T1000 (cell line): Measurements from ENCODE around the gene MAB21L1.

Source experiments
- DNase-seq: peaks from one replicate; lab custom pipeline; 2025; ENCODE audit warnings: mixed read lengths; lab: John Stamatoyannopoulos, UW

The MAB21L1 gene

GRCh38 chr13:35479706-35480105, 3.2 kb upstream of the MAB21L1 start:
- DNase-seq = no peak

GRCh38 chr13:35479038-35479492, 2.6 kb upstream of the MAB21L1 start:
- DNase-seq = no peak

- DNase-seq = no peak
Observed at GRCh38 chr13:35478271-35479037, 2.0 kb upstream of the MAB21L1 start.

- DNase-seq = no peak
Observed at GRCh38 chr13:35477386-35477946, 977 bp upstream of the MAB21L1 start.

GRCh38 chr13:35475212-35475959, 1.1 kb downstream of the MAB21L1 start:
- DNase-seq = no peak

GRCh38 chr13:35474496-35475211, 1.8 kb downstream of the MAB21L1 start:
- no peak for DNase-seq

- DNase-seq = no peak
Observed at GRCh38 chr13:35473802-35474201, 2.7 kb downstream of the MAB21L1 start.

- DNase-seq = no peak
Observed at GRCh38 chr13:35473206-35473775, 3.2 kb downstream of the MAB21L1 start.

GRCh38 chr13:35472323-35472881, 4.1 kb downstream of the MAB21L1 start:
- DNase-seq = no peak

- no peak for DNase-seq
Observed at GRCh38 chr13:35471706-35472322, 4.7 kb downstream of the MAB21L1 start.

GRCh38 chr13:35470671-35471661, 5.5 kb downstream of the MAB21L1 start:
- no peak for DNase-seq

- no peak for DNase-seq
Observed at GRCh38 chr13:35469806-35470525, 6.5 kb downstream of the MAB21L1 start.

GRCh38 chr13:35468195-35468594, 8.3 kb downstream of the MAB21L1 start:
- DNase-seq = no peak

- DNase-seq = no peak
Observed at GRCh38 chr13:35465371-35465770, 11.1 kb downstream of the MAB21L1 start.

- no peak for DNase-seq
Observed at GRCh38 chr13:35460061-35460460, 16.4 kb downstream of the MAB21L1 start.

- no peak for DNase-seq
Observed at GRCh38 chr13:35457258-35457657, 19.2 kb downstream of the MAB21L1 start.

GRCh38 chr13:35455022-35455421, 21.5 kb downstream of the MAB21L1 start:
- no peak for DNase-seq

GRCh38 chr13:35449821-35450220, 26.7 kb downstream of the MAB21L1 start:
- no peak for DNase-seq

- no peak for DNase-seq
Observed at GRCh38 chr13:35448465-35448864, 28.0 kb downstream of the MAB21L1 start.
